NCI-H2171 treated with DMSO at 0.1 percent for 48 hours (cell line): ENCODE data around the gene TNFRSF4.

Source experiments
- DNase-seq: peaks from one replicate; lab custom pipeline; 2025; lab: John Stamatoyannopoulos, UW

The TNFRSF4 gene

GRCh38 chr1:1245178-1245816 lies 31.3 kb upstream of the TNFRSF4 start:
- no peak for DNase-seq

GRCh38 chr1:1244192-1244811 lies 30.3 kb upstream of the TNFRSF4 start:
- DNase-seq = no peak

DNA sequence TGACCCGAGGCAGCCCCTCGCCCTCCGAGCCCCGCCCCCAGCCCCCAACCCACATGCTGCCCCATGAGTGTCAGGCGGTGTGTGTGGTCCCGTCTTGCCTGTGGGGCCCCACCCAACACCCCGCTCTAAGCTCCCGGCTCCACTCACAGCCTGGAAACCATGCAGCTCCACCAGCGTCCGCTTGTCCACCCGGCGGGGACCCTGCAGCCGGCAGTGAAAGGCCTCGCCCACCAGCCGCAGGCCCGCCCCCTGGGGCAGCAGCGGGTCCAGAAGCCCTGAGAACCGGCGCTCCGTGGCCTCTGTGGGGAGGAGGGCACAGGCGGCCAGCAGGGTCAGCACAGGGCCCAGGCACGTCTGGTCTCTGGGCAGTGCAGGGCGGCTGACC lies 29.8 kb upstream of the TNFRSF4 start:
- DNase-seq = no peak

- no peak for DNase-seq
These were observed 29.3 kb upstream of the TNFRSF4 start for GRCh38 chr1:1243266-1243660.

DNA sequence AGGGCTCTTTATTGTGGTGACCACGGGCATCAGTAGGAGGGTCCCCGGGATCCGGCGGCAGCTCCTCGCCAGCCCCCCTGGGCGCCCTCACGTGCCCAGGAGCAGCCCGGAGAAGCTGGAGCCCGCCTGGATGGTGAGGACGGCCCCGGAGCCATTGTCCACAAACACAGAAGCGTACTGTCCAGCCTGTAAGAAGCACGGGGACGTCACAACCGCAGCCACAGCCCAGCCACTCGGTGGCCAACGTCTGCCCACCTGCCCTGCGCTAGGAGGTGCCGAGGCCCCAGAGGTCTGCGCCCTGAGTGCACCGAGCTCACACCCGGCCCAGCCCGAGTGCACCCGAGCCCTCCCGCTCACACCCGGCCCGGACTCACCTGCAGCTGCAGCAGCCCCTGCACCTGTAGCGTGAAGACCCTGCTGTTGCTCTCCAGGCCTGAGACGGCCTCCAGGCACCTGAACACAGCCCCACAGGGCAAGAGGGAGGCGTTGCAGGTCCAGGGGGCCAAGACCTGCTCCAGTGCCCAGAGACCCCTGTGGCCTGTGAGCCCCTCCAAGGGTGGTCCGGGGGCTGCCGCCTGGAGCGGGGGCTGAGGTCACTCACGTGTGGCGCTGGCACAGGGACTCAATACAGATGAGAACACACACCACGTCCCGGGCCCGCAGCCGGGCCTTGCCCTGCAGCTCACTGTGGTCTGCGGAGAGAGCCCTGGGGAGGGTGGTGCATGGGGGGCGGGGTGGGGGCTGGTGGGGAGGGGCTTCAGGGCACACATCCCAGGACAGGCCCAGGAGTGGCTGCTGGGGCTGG lies 28.7 kb upstream of the TNFRSF4 start:
- no peak for DNase-seq

GRCh38 chr1:1241588-1242219 lies 27.8 kb upstream of the TNFRSF4 start:
- no peak for DNase-seq

DNA sequence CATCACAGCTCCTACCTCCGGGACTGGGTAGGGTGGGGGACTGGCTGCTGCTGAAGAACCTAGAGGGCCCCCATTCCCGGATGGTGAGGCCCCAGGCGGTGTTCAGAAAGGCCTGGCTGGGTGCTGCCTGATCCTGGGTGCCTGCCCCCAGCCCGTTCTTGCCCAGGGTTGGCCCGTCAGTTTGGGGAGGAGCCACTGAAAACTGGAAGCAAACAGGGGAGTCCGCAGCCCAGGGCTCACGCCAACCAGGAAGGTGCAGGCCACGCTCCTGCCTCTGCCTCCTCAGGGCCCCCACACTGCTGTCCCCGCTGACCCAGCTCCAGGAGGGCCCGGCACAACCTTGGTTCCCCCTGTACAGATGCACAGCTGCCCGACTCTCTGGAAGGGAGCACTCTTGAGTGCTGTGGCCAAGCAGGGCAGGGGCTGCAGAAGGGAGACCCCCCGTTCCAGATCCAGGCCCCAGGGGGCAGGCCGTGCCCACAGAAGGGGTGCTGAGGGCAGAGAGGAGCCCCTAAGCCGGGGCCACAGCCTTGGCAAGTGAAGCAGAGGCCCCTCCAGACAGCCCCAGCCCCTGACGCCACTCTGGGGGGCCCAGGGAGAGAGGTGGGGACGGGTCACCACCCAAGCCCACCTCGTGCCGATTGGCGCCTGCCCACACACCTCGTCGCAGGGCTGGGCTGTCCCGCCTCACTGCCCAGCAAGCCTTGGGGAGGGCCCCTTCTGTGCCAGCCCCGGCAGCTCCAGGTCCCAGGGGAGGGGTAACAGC lies 27.1 kb upstream of the TNFRSF4 start:
- peak; percentile 49 for DNase-seq

GRCh38 chr1:1240348-1240732 lies 26.4 kb upstream of the TNFRSF4 start:
- no peak for DNase-seq

GRCh38 chr1:1239614-1240347 lies 25.8 kb upstream of the TNFRSF4 start:
- DNase-seq = no peak

- DNase-seq = no peak
These were observed 25.3 kb upstream of the TNFRSF4 start for GRCh38 chr1:1239227-1239613.

- DNase-seq = no peak
These were observed 24.8 kb upstream of the TNFRSF4 start for GRCh38 chr1:1238702-1239178.

DNA sequence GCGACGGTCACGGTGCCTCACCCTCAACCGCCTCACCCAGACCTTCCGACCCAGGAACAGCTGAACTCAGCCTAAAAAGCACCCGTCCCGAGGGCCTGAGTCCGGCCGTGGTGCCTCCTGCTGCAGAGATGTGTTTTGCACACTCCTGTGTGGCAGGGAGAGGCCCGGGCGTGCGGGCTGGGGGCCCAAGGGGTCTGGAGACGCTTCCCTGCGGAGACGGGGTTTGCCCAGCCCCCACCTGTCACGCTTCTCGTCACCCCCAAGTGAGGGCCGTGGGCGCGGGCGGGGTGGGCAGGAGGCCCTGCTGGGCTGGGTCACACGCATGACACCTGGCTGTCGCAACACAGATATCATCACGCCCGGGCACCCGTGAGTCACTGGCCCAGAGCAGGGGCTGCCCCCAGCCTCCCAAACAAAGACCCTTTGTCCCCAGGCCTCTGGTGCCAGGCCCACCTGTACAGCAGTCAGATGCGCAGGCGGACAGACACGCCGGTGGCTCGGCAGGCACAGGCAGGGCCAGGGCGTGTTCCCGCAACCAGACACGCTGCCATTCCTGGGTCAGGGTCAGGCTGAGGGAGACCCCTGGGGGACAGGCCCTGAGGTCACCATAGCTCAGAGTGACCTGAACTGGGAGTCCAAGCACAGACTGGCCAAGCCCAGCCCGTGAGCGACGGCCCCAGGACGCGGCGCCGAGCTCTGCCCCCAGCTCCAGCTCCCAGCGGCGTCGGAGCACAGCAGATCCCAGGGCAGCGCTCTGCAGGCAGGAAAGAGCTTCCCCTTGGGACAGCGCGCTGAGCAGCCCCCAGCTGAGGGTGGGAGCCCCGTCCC lies 24.1 kb upstream of the TNFRSF4 start:
- DNase-seq = peak; percentile 29

DNA sequence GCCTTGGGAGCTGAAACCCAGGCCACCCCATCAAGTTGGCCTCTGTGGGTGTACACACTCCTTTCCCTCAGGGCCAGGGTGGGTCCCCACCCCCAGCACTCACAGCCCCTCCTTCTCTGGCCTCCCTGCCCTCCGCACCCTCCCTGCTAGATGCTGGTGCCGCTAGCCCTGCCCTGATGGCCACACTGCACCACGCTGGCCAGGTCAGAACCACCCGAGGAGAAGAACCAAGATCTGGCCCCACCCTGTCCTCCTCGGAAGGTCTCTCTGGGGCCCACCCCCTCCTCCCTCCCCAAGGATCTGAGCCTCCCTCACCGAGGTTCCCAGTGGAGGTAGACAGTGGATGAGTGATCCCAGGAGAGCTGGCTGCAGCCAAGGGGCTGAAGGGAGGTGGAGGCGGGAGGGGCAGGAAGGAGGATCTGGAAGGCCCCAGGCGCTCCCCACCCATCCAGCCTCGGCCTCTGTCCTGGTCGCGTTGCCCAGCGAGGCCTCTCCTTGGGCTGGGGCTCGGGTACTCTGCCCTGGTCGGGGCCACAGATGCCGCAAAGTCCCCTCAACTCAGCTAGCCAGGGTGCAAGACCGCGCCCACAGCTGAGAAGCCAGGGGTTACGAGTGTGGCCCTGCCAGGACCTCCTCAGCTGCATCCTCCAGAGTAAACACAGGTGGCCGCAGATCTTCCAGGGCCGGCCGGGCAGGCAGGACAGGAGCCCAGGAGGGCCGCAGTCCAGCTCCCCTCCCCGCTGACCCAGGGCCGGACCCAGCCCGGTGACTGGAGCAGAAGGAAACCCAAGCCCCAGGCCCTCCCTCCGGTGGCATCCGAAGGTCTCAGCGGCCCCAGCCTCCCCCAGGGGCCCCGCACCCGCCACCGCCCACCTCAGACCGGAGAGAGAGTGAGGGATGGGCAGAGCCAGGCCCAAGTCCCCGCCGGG lies 23.3 kb upstream of the TNFRSF4 start:
- no peak for DNase-seq

DNA sequence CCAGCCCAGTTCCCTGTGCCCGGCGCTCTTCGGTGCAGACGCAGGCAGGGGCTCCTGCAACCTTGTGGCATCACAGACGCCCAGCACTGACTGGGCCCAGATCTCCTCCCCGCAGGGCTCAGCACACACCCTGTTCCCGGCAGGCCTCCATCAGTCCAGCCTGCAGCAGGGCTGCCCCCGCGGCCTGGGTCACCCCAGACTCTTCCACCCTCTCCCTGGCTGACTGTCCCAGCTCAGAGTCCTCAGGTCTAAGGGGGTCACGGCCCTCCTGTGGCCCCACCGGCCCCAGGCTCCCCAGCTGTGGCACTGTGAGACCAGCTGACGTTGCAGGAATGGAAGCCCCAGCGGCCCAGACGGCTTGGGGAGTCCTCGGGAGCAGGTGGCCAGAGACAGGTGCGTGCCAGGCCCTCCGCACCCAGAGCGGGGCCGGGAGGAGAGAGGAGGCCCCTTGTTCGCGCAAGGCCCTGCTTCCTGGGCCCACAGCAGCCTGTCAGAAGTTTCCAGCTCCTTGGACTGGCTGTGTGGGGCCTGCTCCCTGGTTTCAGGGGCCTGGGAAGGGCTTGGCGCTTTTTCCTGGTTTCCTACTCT lies 22.3 kb upstream of the TNFRSF4 start:
- no peak for DNase-seq

DNA sequence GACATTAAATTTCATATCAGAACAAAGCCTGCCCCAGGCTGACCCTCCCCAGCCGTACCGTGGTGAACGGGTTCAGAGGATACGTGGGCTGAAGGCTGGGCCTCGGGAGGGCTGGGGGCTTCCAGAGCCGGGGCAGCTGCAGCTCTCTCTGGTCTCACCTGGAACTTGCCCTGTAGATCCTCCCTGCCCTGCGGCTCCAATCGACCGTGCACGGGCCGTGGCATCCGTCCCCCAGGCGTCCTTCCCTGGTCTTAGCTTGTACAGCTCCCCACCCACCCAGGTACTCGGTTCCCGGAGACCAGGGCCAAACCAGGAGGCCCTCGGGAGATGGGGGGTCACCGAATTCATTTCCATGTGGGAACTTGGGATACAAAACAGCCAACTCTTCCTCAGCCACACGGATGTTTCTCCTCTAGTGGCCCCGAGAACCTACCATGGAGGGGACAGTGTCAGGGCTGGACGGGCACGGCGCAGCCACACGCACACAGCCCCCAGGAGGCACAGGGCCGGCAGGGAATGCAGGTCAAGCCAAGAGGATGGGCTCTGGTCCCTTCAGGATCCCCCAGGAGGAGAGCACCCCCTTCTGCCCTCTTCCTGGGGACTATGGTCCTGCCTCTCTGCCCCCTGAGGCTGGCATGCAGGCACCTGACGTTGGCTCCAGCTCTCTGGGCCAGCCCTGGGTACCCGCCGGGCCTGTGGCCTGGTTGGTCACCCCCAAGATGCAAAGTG lies 21.2 kb upstream of the TNFRSF4 start:
- no peak for DNase-seq

DNA sequence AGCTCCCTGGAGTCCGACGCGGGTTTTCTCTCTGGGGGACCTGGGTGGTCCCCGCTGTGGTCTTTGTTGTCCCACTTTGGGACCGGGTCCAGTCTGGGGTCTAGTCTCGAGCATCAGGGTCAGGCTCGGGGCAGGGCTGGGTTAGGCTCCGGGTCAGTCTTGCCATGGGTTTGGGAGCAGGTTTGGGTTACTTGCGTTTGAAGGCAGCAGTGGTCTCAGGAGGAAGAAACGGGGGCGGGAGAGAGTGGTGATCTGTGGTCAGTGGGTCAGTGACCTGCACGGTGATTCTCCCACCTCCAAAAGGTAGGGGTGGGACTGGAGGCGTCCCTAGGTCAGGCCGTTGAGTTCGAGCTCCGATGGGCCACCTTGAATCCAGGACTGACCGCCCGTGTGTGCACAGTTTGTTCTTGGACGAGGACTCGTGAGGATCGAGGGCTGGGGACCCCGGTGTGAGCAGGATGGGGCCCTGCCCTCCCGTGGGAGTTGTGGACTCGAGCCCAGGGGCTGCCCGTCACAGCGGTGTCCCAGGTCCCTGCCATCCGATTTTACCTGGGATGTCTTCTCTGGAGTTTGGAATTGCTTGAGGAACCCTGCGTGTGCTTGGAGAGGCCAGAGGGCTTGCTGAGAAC lies 20.3 kb upstream of the TNFRSF4 start:
- no peak for DNase-seq

DNA sequence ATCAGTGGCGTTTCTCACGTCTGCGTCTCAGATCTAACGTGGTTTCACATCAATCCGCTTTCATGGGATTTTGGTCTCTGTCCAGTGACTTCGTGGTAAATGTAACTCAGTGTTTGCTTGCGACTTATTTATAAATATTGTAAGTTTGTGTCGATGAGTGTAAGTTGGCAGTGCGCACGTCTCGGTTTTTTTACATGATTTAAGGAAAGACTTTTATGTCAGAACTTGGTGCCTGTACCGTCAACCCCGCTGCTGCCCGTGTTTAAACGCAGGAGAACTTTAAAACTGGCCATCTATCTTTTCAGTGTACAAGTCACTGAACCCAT lies 19.6 kb upstream of the TNFRSF4 start:
- no peak for DNase-seq
